Common myeloid progenitor, CD34-positive (primary cell): ENCODE data around the gene ITSN1.
"Not testable (repeated sequence)": the region's sequence is repeated elsewhere in the genome, so short reads cannot be mapped to it uniquely, and the experiment has no call there.

Experiments used
- CTCF ChIA-PET: fragments of 350-600 bp; sonication (Branson Sonifier 250); formaldehyde crosslinking; loops from one replicate; lab custom pipeline; 2021; ENCODE audit warnings: antibody characterized with exemption; lab: Charles Lee
- POLR2A ChIA-PET: fragments of 350-600 bp; sonication (Branson Sonifier 250); formaldehyde crosslinking; loops from one replicate; lab custom pipeline; 2021; ENCODE audit warnings: antibody characterized with exemption; lab: Charles Lee
- DNase-seq, 3 donors: peaks; one replicate each; pipeline versions ENCODE4 v3.0.0 to v3.0.0-alpha.2; 2013
- H3K27ac ChIP-seq, 2 experiments: 1 replicate in 1 of 2; 2 replicates in 1 of 2; pipeline ENCODE4 v1.7.0; 2013; ENCODE audit warnings: inconsistent platforms in 2 of 2, low read length in 2 of 2, mild to moderate bottlenecking in 2 of 2, low read depth in 1 of 2, moderate library complexity in 1 of 2; ENCODE audit not compliant: severe bottlenecking in 2 of 2, insufficient read depth in 1 of 2, poor library complexity in 1 of 2
- H3K27me3 ChIP-seq, 5 experiments: replicated peaks in 2 of 5; 1 replicate in 3 of 5; 2 replicates in 2 of 5; pipeline versions ENCODE4 v1.6.1 to v1.7.0; 2013; ENCODE audit warnings: low read length in 4 of 5, mild to moderate bottlenecking in 2 of 5, moderate library complexity in 2 of 5, inconsistent platforms in 1 of 5; ENCODE audit not compliant: insufficient read depth in 5 of 5, control insufficient read depth in 4 of 5
- H3K36me3 ChIP-seq, 4 experiments: 1 replicate in 2 of 4; 2 replicates in 2 of 4; pipeline versions ENCODE4 v1.6.1 to v1.7.0; 2013; ENCODE audit warnings: low read length in 3 of 4, control low read depth in 1 of 4, mild to moderate bottlenecking in 1 of 4; ENCODE audit not compliant: control insufficient read depth in 4 of 4, insufficient read depth in 4 of 4
- H3K4me1 ChIP-seq, 4 experiments: 1 replicate in 3 of 4; 2 replicates in 1 of 4; pipeline versions ENCODE4 v1.6.1 to v1.7.1; 2013; ENCODE audit warnings: low read length in 3 of 4, mild to moderate bottlenecking in 3 of 4, control low read depth in 1 of 4, inconsistent platforms in 1 of 4, moderate library complexity in 1 of 4; ENCODE audit not compliant: control insufficient read depth in 4 of 4, insufficient read depth in 4 of 4; ENCODE audit errors: control extremely low read depth in 1 of 4
- H3K4me3 ChIP-seq, 7 experiments: 1 replicate in 4 of 7; 2 replicates in 3 of 7; pipeline versions ENCODE4 v1.5.1 to v1.7.0; 2013; ENCODE audit warnings: mild to moderate bottlenecking in 7 of 7, low read length in 6 of 7, moderate library complexity in 6 of 7, inconsistent platforms in 2 of 7, low read depth in 2 of 7, control low read depth in 1 of 7; ENCODE audit not compliant: insufficient read depth in 4 of 7, control insufficient read depth in 1 of 7; ENCODE audit errors: extremely low read depth in 1 of 7
- H3K9me3 ChIP-seq, 5 experiments: 1 replicate in 4 of 5; 2 replicates in 1 of 5; pipeline versions ENCODE4 v1.6.1 to v1.7.1; 2013; ENCODE audit warnings: low read length in 4 of 5, mild to moderate bottlenecking in 2 of 5, inconsistent platforms in 1 of 5, low read depth in 1 of 5, moderate library complexity in 1 of 5; ENCODE audit not compliant: control insufficient read depth in 4 of 5, insufficient read depth in 2 of 5; ENCODE audit errors: control extremely low read depth in 1 of 5
- WGBS: methylation state at CpG from one replicate; pipeline ENCODE4 v1.1.5; 2013; ENCODE audit not compliant: insufficient coverage; 5-methylcytosine and 5-hydroxymethylcytosine counted together

ITSN1 gene

GRCh38 chr21:33857846-33858666 lies 215.8 kb downstream of the ITSN1 start:
- Histone ChIP-seq H3K4me1 (peaks cover 0 to 3% (median 0%) of the 10 kb centered on the region in 4 experiments), H3K27me3 (no peaks in the 10 kb centered on the region), H3K27ac (no peak overlapping the region), H3K36me3 (no peaks in the 10 kb centered on the region), H3K9me3 (no peaks in the 10 kb centered on the region), H3K4me3 (no peak overlapping the region)
- WGBS: 92% methylated on average over 16 of the region's 25 CpGs
- ChIA-PET CTCF (no interaction called here), POLR2A (no interaction called here)
- DNase-seq: no peak

GRCh38 chr21:33858667-33859372 lies 216.5 kb downstream of the ITSN1 start:
- POLR2A ChIA-PET: no interaction called here
- Histone ChIP-seq H3K4me3 (no peak overlapping the region), H3K36me3 (no peaks in the 10 kb centered on the region), H3K27ac (no peak overlapping the region), H3K27me3 (no peaks in the 10 kb centered on the region), H3K9me3 (no peaks in the 10 kb centered on the region), H3K4me1 (peaks cover 0 to 3% (median 0%) of the 10 kb centered on the region in 4 experiments)
- CTCF ChIA-PET: no interaction called here
- WGBS: 98% methylated on average over 12 of the region's 15 CpGs
- DNase-seq: no peak

GRCh38 chr21:33859373-33860102 lies 217.2 kb downstream of the ITSN1 start:
- no peaks in the 10 kb centered on the region for H3K36me3 ChIP-seq
- H3K9me3 ChIP-seq: no peaks in the 10 kb centered on the region
- H3K4me1 ChIP-seq: peaks cover 0 to 3% (median 0%) of the 10 kb centered on the region in 4 experiments
- 97% methylated on average over 17 of the region's 18 CpGs for WGBS
- H3K4me3 ChIP-seq: no peak overlapping the region
- ChIA-PET POLR2A (no interaction called here), CTCF (no interaction called here)
- DNase-seq: no peak
- no peaks in the 10 kb centered on the region for H3K27me3 ChIP-seq
- no peak overlapping the region for H3K27ac ChIP-seq

- H3K4me3 ChIP-seq: no peak overlapping the region
- H3K27ac ChIP-seq: no peak overlapping the region
- 97% methylated on average over 8 of the region's 8 CpGs for WGBS
- H3K27me3 ChIP-seq: no peaks in the 10 kb centered on the region
- no peaks in the 10 kb centered on the region for H3K9me3 ChIP-seq
- no peak for DNase-seq
- ChIA-PET POLR2A (no interaction called here), CTCF (no interaction called here)
- peaks cover 0 to 3% (median 0%) of the 10 kb centered on the region in 4 experiments for H3K4me1 ChIP-seq
- H3K36me3 ChIP-seq: no peaks in the 10 kb centered on the region
Observed at GRCh38 chr21:33860332-33860879, 218.1 kb downstream of the ITSN1 start.

GRCh38 chr21:33861125-33861524 lies 218.8 kb downstream of the ITSN1 start:
- WGBS: 100% methylated on average over 1 of the region's 3 CpGs
- ChIA-PET CTCF (no interaction called here), POLR2A (no interaction called here)
- DNase-seq: no peak
- peaks cover 0 to 3% (median 0%) of the 10 kb centered on the region in 4 experiments for H3K4me1 ChIP-seq
- H3K36me3 ChIP-seq: no peaks in the 10 kb centered on the region
- no peaks in the 10 kb centered on the region for H3K9me3 ChIP-seq
- no peaks in the 10 kb centered on the region for H3K27me3 ChIP-seq
- H3K4me3 ChIP-seq: no peak overlapping the region
- H3K27ac ChIP-seq: no peak overlapping the region

- H3K4me3 ChIP-seq, H3K36me3 ChIP-seq, POLR2A ChIA-PET, H3K9me3 ChIP-seq, H3K27ac ChIP-seq, DNase-seq, H3K4me1 ChIP-seq, H3K27me3 ChIP-seq: not testable (repeated sequence)
- WGBS: 97% methylated on average over 6 of the region's 8 CpGs
- CTCF ChIA-PET: interaction anchor here (1.1 kb wide), 1 partner anchor 9 kb away, joined by 5 read pairs; no protein-coding TSS in a partner anchor
Observed at GRCh38 chr21:33863191-33863590, 220.9 kb downstream of the ITSN1 start.
